ENCODE results near the gene NIN.

DNA sequence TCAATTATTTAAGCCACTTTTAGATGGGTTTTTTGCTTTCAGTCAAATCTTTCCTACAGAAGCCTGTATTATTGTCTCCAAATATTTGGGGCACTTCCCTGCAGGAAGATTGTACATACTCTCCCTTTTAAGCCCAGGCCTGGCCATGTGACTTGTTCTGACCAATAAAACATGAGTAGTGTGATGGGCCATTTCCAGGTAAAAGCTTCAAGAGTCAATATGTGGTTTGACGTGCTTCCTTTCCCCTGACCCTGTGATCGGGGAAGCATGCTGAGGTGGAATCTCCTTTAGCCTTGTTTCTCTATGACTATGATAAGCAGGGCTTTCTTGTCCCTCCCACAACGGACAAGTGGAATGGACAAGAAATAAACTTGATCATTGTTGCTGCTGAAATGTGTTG is 14.2 kb upstream of the NIN start:
- TF ChIP-seq, protein P1, sequence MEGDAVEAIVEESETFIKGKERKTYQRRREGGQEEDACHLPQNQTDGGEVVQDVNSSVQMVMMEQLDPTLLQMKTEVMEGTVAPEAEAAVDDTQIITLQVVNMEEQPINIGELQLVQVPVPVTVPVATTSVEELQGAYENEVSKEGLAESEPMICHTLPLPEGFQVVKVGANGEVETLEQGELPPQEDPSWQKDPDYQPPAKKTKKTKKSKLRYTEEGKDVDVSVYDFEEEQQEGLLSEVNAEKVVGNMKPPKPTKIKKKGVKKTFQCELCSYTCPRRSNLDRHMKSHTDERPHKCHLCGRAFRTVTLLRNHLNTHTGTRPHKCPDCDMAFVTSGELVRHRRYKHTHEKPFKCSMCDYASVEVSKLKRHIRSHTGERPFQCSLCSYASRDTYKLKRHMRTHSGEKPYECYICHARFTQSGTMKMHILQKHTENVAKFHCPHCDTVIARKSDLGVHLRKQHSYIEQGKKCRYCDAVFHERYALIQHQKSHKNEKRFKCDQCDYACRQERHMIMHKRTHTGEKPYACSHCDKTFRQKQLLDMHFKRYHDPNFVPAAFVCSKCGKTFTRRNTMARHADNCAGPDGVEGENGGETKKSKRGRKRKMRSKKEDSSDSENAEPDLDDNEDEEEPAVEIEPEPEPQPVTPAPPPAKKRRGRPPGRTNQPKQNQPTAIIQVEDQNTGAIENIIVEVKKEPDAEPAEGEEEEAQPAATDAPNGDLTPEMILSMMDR (conservative IDR thresholded peaks at IDR 0.05): no peak
- TF ChIP-seq ZFX (IDR thresholded peaks at IDR 0.05): no peak
